GM20000 (cell line): ENCODE data around the gene KLF4.
"Not testable (repeated sequence)": the region's sequence is repeated elsewhere in the genome, so short reads cannot be mapped to it uniquely, and the experiment has no call there.

Experiments
- DNase-seq: peaks from one replicate; pipeline ENCODE4 v3.0.0; 2012; ENCODE audit warnings: low spot score
- CTCF ChIP-seq: IDR thresholded peaks from 2 replicates; pipeline ENCODE4 v1.5.1; 2012; ENCODE audit warnings: mild to moderate bottlenecking, control low read depth; ENCODE audit errors: extremely low read depth, missing control alignments

The KLF4 gene

DNA sequence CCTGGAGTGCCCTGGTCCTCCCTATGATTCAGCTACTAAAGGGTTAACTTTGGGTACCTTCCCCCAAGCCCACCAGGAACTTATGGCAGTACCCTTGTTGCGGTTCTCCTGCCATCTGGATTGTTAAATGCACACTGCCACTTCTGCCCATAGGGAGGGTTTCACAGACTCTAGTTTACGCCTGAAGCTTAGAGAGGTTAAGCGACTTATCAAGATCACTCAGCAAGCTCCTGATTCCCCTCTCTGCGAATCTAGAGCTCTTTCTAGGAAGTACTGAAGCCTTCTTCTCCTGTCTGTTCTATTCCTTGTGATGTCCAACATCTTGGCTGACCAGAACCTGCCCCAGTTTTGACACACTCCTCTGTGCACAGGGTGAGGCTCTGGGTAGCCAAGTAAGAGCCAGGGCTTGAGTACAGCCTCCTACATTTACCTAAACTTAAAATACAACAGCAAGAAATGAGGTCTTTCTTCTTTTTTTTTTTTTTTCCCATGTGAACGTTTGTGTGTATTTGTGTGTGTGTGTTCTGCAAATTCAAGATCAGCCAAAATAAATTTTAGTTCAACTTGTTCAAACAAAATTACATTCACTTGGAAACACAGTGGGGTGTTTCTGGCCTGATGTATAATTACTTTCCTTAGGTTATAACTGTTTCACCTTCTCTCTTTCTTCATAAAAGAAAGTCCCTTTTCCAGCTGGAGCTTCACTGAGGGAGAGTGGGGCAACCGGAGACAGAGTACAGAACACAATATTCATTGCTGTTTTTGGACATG, 28.7 kb upstream of the KLF4 start:
- DNase-seq = no peak
- no peak for TF ChIP-seq CTCF

DNA sequence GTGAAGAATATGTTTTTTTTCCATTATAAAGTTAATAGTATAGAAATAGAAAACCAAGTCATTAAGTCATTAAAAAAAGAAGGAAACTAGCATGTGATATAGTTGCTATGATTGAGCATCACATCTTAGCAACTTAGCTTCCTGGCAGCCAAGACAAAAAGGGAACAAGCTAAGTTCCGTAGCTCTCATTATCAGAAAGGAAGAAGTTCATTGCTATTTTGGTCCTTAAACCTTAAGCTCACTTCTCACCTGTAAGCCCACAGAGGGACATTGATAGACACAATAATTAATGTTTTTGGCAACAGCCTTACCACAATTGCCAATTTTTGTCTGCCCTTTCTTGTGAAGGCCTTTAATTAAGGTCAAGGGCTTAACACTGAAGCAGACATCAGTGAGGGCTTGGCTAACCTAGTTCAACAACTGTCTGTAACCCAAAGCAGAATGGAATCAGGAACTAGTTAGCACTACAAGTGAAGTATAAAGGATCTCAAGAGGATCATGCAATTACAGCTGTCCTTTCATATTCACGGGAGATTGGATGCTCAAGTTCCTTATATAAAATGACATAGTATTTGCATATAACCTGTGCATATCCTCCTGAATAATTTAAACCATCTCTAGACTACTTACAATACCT, 24.0 kb upstream of the KLF4 start:
- no peak for TF ChIP-seq CTCF
- no peak for DNase-seq

DNA sequence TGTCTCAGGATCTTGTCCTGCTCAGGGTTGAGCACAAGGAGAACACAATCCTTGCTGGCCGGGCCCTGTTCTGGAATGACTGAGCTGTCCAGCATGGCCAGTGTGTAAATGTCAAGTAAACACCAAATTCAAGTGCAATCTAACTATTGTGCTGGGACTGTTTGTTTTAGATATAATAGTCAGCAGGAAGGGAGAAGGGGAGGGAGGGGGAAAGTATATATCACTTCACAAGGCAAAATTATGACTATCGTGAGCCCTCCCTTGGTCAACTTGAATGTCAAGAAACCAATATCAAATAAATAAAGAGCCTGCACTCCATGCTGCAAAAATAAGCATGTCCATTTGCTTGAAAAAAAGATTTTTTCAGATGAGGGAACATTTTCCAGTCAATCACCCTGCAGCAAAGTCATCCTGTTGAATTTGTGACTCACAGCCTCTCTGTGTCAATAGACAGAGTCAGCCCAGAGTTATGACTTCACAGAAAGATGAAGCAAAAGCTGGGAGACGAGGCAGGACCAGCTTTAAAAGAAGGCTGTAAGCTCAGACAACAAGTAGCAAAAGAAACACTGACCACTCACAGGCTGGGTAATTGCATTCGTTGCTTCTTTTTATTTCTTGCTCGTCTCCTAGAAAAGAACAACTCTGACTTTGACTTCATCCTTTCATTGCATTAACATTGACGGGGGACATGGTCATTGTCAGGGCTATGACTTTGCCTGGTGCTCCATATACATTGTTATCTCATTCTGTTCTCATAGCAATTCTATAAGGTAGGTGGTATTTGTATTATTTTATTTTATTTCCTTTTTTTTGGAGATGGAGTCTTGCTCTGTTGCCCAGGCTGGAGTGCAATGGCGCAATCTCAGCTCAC, 15.3 kb upstream of the KLF4 start:
- no peak for DNase-seq
- no peak for TF ChIP-seq CTCF

GRCh38 chr9:107502464-107502863, 12.9 kb upstream of the KLF4 start:
- DNase-seq = no peak
- no peak for TF ChIP-seq CTCF

DNA sequence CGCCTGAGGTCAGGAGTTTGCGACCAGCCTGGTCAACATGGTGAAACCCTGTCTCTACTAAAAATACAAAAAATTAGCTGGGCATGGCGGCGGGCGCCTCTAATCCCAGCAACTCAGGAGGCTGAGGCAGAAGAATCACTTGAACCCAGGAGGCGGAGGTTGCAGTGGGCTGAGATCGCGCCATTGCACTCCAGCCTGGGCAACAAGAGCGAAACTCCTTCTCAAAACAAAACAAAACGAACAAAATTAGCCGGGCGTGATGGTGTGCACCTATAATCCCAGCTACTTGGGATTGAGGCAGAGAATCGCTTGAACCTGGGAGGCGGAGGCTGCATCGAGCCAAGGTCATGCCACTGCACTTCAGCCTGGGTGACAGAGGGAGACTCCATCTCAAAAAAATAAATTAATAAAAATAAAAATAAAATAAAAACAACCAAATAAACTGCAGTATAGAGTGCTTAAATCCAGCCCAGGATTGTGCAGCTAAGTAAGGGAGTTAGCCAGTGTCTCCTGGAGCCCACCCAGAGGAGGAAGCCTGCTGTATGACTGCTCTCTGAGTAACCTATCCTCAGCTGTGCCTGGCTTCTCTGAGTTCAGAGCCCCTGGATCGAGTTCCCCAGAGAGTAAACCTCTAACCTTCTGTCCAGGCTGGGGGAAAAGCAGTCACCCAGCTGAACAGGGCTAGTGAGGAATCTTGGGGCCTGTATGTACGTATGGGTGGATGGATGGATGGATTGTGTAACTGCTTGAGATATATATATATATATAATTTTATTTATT, 11.0 kb upstream of the KLF4 start:
- DNase-seq = not testable (repeated sequence)

DNA sequence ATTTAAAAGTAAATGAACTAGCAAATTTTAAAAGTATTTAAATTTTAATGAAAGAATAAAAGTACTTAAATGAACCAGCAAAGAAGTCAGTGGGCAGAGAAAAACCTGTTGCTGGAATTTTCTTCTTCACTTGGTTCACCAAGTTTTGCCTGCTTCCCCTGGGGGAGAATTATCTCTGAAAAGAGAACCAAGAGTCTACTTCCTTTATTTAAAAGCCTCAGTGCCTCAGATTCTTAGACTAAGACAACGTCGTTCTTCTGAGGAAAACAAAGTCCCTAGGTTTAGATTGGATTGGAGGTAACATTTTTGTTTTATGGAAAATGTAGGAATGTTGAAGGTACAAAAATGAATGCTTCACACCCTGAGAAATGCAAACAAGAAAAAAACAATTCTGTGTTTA, 7.4 kb upstream of the KLF4 start:
- TF ChIP-seq CTCF = no peak

DNA sequence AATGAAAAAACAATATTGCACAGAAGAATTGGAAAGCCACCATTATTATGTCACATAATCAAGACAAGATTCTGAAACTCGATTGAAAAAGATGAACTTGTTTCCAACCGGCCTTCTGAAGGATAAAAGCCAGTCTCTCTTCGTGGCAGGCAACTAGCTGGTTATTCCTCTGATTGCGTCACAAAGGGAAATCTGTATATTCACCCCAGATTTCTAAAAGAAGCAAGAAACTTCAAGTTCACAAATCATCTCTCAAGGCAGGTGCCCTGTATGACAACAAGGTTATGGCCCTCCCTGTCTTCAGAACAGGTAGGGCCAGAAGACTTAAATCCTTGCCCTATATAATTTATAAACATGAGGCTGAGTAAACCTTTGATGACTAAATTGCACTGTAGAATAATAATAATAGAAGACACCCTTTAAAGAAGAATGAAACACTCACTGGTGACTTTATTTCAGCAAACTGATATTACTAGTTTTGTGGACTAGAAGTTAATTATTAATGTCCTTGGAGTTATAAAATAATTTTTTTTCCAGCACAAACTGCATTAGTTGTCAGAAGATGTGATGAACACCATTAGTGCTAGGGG, 2.9 kb upstream of the KLF4 start:
- TF ChIP-seq CTCF = no peak
- DNase-seq = no peak

More for the DNA sequence above, 7.4 kb upstream of the KLF4 start:
- DNase-seq = no peak
